Stimulated activated naive CD8-positive, alpha-beta T cell treated with anti-CD3 and anti-CD28 coated beads, Interleukin-15, Interleukin-2, amounts not matched to agents 100 ng/mL and 50 ng/mL, for 24 hours (primary cell): ENCODE results near the gene PSMB7.

Experiments used
- H3K27ac Mint-ChIP-seq: one replicate; pipeline ENCODE4 v1.8.0; 2021; ENCODE audit warnings: mild to moderate bottlenecking, mixed read lengths
- H3K27me3 Mint-ChIP-seq: one replicate; pipeline ENCODE4 v1.8.0; 2021; ENCODE audit warnings: mixed read lengths
- H3K36me3 Mint-ChIP-seq: one replicate; pipeline ENCODE4 v1.8.0; 2021; ENCODE audit warnings: low read depth, mixed read lengths
- H3K4me1 Mint-ChIP-seq: one replicate; pipeline ENCODE4 v1.8.0; 2021; ENCODE audit warnings: low read depth, mixed read lengths
- H3K4me3 Mint-ChIP-seq: one replicate; pipeline ENCODE4 v1.8.0; 2021; ENCODE audit warnings: mild to moderate bottlenecking, mixed read lengths
- H3K9me3 Mint-ChIP-seq: one replicate; pipeline ENCODE4 v1.8.0; 2021; ENCODE audit warnings: mixed read lengths

The PSMB7 gene

GRCh38 chr9:124403246-124403645, 12.0 kb downstream of the PSMB7 start:
- no peaks in the 10 kb centered on the region for H3K9me3 Mint-ChIP-seq

GRCh38 chr9:124399968-124400940, 15.0 kb downstream of the PSMB7 start:
- peaks cover 51% of the 10 kb centered on the region for H3K36me3 Mint-ChIP-seq
- H3K4me1 Mint-ChIP-seq: peaks cover 17% of the 10 kb centered on the region
- no peak overlapping the region for H3K4me3 Mint-ChIP-seq
- H3K27me3 Mint-ChIP-seq: no peaks in the 10 kb centered on the region
- no peaks in the 10 kb centered on the region for H3K9me3 Mint-ChIP-seq
- no peak overlapping the region for H3K27ac Mint-ChIP-seq

More at GRCh38 chr9:124403246-124403645, 12.0 kb downstream of the PSMB7 start:
- Mint-ChIP-seq H3K4me3 (no peak overlapping the region), H3K27ac (no peak overlapping the region), H3K27me3 (no peaks in the 10 kb centered on the region), H3K36me3 (peaks cover 69% of the 10 kb centered on the region), H3K4me1 (peaks cover 8% of the 10 kb centered on the region)

GRCh38 chr9:124399323-124399967, 15.8 kb downstream of the PSMB7 start:
- H3K9me3 Mint-ChIP-seq: no peaks in the 10 kb centered on the region
- peaks cover 52% of the 10 kb centered on the region for H3K36me3 Mint-ChIP-seq
- H3K27me3 Mint-ChIP-seq: no peaks in the 10 kb centered on the region
- H3K27ac Mint-ChIP-seq: no peak overlapping the region
- peaks cover 22% of the 10 kb centered on the region for H3K4me1 Mint-ChIP-seq
- no peak overlapping the region for H3K4me3 Mint-ChIP-seq

GRCh38 chr9:124398191-124398935, 16.9 kb downstream of the PSMB7 start:
- H3K4me3 Mint-ChIP-seq: no peak overlapping the region
- H3K27me3 Mint-ChIP-seq: no peaks in the 10 kb centered on the region
- peaks cover 49% of the 10 kb centered on the region for H3K36me3 Mint-ChIP-seq
- no peak overlapping the region for H3K27ac Mint-ChIP-seq
- H3K4me1 Mint-ChIP-seq: peaks cover 33% of the 10 kb centered on the region
- no peaks in the 10 kb centered on the region for H3K9me3 Mint-ChIP-seq

- peaks cover 50% of the 10 kb centered on the region for H3K4me1 Mint-ChIP-seq
- H3K36me3 Mint-ChIP-seq: peaks cover 28% of the 10 kb centered on the region
- no peak overlapping the region for H3K27ac Mint-ChIP-seq
- H3K4me3 Mint-ChIP-seq: no peak overlapping the region
- H3K27me3 Mint-ChIP-seq: no peaks in the 10 kb centered on the region
- no peaks in the 10 kb centered on the region for H3K9me3 Mint-ChIP-seq
Observed at GRCh38 chr9:124395826-124396225, 19.4 kb downstream of the PSMB7 start.

- peak overlapping the region; percentile 29 for H3K27ac Mint-ChIP-seq
- H3K36me3 Mint-ChIP-seq: peaks cover 25% of the 10 kb centered on the region
- H3K9me3 Mint-ChIP-seq: no peaks in the 10 kb centered on the region
- H3K4me1 Mint-ChIP-seq: peaks cover 57% of the 10 kb centered on the region
- no peaks in the 10 kb centered on the region for H3K27me3 Mint-ChIP-seq
- no peak overlapping the region for H3K4me3 Mint-ChIP-seq
Observed at GRCh38 chr9:124394596-124394995, 20.6 kb downstream of the PSMB7 start.

- Mint-ChIP-seq H3K27ac (peak overlapping the region; percentile 29), H3K36me3 (peaks cover 25% of the 10 kb centered on the region), H3K4me1 (peaks cover 59% of the 10 kb centered on the region), H3K4me3 (no peak overlapping the region), H3K9me3 (no peaks in the 10 kb centered on the region), H3K27me3 (no peaks in the 10 kb centered on the region)
Observed at GRCh38 chr9:124394167-124394566, 21.1 kb downstream of the PSMB7 start.

- Mint-ChIP-seq H3K9me3 (no peaks in the 10 kb centered on the region), H3K36me3 (peaks cover 22% of the 10 kb centered on the region), H3K4me1 (peaks cover 67% of the 10 kb centered on the region), H3K4me3 (no peak overlapping the region), H3K27ac (no peak overlapping the region), H3K27me3 (no peaks in the 10 kb centered on the region)
Observed at GRCh38 chr9:124392871-124393460, 22.3 kb downstream of the PSMB7 start.

GRCh38 chr9:124392254-124392870, 22.9 kb downstream of the PSMB7 start:
- Mint-ChIP-seq H3K36me3 (peaks cover 21% of the 10 kb centered on the region), H3K4me3 (no peak overlapping the region), H3K27me3 (no peaks in the 10 kb centered on the region), H3K4me1 (peaks cover 73% of the 10 kb centered on the region), H3K27ac (no peak overlapping the region), H3K9me3 (no peaks in the 10 kb centered on the region)

GRCh38 chr9:124390794-124391658, 24.2 kb downstream of the PSMB7 start:
- no peaks in the 10 kb centered on the region for H3K27me3 Mint-ChIP-seq
- no peaks in the 10 kb centered on the region for H3K9me3 Mint-ChIP-seq
- no peak overlapping the region for H3K27ac Mint-ChIP-seq
- H3K4me3 Mint-ChIP-seq: no peak overlapping the region
- H3K36me3 Mint-ChIP-seq: peaks cover 20% of the 10 kb centered on the region
- peaks cover 78% of the 10 kb centered on the region for H3K4me1 Mint-ChIP-seq

GRCh38 chr9:124389146-124389939, 25.9 kb downstream of the PSMB7 start:
- Mint-ChIP-seq H3K36me3 (peaks cover 22% of the 10 kb centered on the region), H3K4me1 (peaks cover 63% of the 10 kb centered on the region), H3K27me3 (no peaks in the 10 kb centered on the region), H3K27ac (no peak overlapping the region), H3K9me3 (no peaks in the 10 kb centered on the region), H3K4me3 (no peak overlapping the region)

- Mint-ChIP-seq H3K9me3 (no peaks in the 10 kb centered on the region), H3K4me1 (peaks cover 54% of the 10 kb centered on the region), H3K36me3 (peaks cover 22% of the 10 kb centered on the region), H3K27ac (peak overlapping the region; percentile 69), H3K27me3 (no peaks in the 10 kb centered on the region), H3K4me3 (no peak overlapping the region)
Observed at GRCh38 chr9:124388275-124389048, 26.8 kb downstream of the PSMB7 start.
